Measurements from ENCODE around the gene ODC1.

The ODC1 gene

DNA sequence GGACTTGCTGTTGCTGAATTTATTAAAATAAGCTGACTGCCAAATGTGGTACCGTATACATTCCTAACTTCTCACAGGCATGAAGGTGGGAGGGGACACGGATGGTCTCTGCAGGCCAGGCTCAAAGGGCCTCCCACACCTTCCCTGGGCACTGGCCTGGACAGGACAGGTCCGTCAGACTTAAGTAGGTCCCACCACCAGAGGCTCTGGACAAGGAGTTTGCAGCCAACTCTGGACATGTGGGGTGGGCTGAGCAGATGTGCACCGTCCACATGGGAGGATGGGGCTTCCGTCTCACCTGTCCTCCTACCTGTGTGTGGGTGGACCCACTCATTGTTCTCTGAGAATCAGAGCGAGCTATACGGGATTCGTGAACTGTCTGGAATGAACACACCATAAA is 8.2 kb downstream of the ODC1 start:
- DNase-seq (ENCODE audit: low spot score) = no peak
- TF ChIP-seq, protein P1, sequence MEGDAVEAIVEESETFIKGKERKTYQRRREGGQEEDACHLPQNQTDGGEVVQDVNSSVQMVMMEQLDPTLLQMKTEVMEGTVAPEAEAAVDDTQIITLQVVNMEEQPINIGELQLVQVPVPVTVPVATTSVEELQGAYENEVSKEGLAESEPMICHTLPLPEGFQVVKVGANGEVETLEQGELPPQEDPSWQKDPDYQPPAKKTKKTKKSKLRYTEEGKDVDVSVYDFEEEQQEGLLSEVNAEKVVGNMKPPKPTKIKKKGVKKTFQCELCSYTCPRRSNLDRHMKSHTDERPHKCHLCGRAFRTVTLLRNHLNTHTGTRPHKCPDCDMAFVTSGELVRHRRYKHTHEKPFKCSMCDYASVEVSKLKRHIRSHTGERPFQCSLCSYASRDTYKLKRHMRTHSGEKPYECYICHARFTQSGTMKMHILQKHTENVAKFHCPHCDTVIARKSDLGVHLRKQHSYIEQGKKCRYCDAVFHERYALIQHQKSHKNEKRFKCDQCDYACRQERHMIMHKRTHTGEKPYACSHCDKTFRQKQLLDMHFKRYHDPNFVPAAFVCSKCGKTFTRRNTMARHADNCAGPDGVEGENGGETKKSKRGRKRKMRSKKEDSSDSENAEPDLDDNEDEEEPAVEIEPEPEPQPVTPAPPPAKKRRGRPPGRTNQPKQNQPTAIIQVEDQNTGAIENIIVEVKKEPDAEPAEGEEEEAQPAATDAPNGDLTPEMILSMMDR (IDR thresholded peaks at IDR 0.05; ENCODE audit: extremely low read depth, insufficient read depth, missing control alignments) = no peak
- in situ Hi-C loops (cut with MboI; ENCODE audit: low pct_unique_long_range_greater_than_20kb, low sequenced_read_pairs, unreplicated experiment) = no loop called here

DNA sequence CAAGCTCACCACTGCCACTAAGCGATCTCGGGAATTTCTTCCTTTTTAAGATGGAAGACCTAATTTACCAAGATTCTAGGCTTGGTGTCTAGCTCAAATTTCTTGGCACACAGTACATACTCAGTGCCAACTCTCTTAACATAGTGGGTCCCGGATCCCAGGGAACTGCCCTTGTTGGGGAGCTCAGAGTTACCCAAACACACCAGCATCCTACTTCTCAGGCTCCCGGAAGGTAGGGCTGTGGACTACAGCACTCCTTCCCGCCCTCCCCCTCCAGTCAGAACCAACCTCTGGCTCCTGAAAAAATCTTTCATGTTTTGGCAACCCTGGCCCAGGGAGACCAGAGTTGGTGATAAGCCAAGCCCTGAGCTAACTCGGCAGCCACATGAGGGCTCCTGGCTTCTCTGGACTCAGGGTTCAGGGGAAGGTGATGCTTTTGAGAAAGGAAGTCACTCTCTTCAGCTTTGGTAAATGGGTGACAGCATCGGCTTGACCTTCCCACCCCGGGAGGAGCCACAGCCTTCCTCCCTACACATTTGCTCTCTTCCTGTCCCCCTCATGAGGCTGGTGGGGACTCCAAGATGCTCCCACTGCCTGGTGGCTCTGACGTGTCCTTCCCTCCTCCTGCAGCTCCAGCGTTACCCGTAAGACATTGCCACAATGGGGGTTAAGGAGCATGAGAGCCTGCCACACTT is 8.8 kb downstream of the ODC1 start:
- DNase-seq (ENCODE audit: low spot score) = no peak
- in situ Hi-C loops (cut with MboI; ENCODE audit: low pct_unique_long_range_greater_than_20kb, low sequenced_read_pairs, unreplicated experiment) = no loop called here

DNA sequence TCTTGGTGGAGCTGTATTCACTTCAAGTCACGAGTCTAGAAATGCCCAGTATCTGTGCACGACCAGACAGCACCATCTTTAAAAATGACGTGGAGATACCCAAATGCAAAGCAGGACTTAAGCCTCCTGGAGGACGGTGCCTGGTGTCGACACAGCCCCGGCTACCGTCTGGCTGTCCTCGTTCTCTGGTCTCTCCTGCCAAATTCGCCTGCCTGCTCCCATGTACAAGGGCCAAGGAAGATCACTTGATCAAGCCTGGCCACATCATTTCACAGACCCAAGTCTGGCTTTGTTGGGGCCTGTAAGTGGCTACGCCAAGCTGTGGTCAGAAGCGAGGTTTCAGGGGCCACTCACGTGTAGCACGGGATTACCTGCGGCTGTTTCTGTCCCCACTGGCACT is 9.4 kb downstream of the ODC1 start:
- in situ Hi-C loops (cut with MboI; ENCODE audit: low pct_unique_long_range_greater_than_20kb, low sequenced_read_pairs, unreplicated experiment) = no loop called here
- DNase-seq (ENCODE audit: low spot score) = no peak
- TF ChIP-seq, protein P1 (IDR thresholded peaks at IDR 0.05; ENCODE audit: extremely low read depth, insufficient read depth, missing control alignments) = no peak

More for the DNA sequence above, 8.8 kb downstream of the ODC1 start:
- TF ChIP-seq, protein P1 (IDR thresholded peaks at IDR 0.05; ENCODE audit: extremely low read depth, insufficient read depth, missing control alignments) = no peak

DNA sequence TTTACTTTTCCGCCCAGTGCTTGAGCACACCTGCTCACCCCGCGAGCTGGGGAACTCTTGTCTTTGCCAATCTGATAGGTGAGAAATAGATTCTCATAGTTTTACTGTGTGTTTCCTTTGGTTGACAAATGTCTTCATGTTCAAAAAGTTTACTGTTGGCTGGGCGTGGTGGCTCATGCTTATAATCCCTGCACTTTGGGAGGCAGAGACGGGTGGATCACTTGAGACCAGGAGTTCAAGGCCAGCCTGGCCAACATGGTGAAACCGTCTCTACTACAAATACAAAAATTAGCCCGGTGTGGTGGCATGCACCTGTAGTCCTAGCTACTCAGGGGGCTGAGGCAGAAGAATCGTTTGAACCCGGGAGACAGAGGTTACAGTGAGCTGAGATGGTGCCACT is 10.3 kb downstream of the ODC1 start:
- TF ChIP-seq, protein P1 (IDR thresholded peaks at IDR 0.05; ENCODE audit: extremely low read depth, insufficient read depth, missing control alignments) = no peak
- in situ Hi-C loops (cut with MboI; ENCODE audit: low pct_unique_long_range_greater_than_20kb, low sequenced_read_pairs, unreplicated experiment) = no loop called here
- no peak for DNase-seq (ENCODE audit: low spot score)

DNA sequence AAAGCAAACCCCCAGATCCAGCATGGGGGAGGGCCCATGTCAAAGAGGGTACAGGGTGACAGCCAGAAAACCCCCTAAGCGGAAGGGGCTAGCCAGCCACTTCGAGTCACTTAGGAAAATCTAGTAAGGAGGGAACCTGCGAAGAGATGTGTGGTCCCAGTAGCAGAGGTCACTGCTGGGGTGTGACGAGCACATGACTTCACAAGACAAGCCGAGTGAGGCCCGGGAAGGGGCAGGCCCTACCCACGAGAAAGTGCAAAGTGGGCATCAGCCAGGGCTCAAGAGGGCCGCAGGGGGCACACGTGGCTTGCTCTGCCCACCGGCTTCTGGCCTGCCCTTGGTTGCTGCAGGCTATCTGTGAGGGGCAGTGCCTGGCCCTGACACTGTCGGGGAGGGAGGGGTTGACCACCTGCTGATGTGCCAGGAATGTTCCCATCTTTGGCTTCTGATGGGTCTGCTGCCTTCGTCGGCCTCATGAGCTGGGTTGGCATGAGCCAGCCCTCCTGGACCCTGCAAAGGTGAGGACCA is 11.5 kb downstream of the ODC1 start:
- in situ Hi-C loops (cut with MboI; ENCODE audit: low pct_unique_long_range_greater_than_20kb, low sequenced_read_pairs, unreplicated experiment) = no loop called here

DNA sequence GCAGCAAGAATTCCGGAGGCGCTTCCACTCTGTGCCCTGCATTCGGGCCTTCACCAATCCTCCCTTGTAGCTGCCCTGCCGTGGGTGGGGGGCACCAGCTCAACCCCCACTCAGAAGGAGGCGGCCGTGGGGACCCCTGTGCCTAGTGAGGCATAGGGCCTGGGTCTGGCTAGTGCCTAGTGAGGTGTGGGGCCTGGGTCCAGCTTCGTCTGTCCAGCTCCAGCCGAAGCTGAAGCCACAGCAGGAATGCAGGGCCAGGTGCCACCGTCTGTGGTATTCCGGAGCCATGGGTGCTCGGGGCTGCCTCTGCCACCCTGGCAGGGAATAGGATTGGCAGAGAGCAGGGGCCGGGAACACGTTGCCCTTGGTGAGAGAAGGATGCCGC is 12.3 kb downstream of the ODC1 start:
- in situ Hi-C loops (cut with MboI; ENCODE audit: low pct_unique_long_range_greater_than_20kb, low sequenced_read_pairs, unreplicated experiment) = no loop called here
- no peak for DNase-seq (ENCODE audit: low spot score)
- TF ChIP-seq, protein P1 (IDR thresholded peaks at IDR 0.05; ENCODE audit: extremely low read depth, insufficient read depth, missing control alignments) = no peak

More for the DNA sequence above, 11.5 kb downstream of the ODC1 start:
- DNase-seq (ENCODE audit: low spot score) = no peak
- TF ChIP-seq, protein P1 (IDR thresholded peaks at IDR 0.05; ENCODE audit: extremely low read depth, insufficient read depth, missing control alignments) = no peak
